Aorta (tissue), 5 donors: ENCODE results near the gene USP6NL. TPM values are rescaled to one million over a fixed set of nuclear protein-coding genes. Genes with fewer than 3 reads are reported as not detected.

Experiments used
- ATAC-seq: fragments of 200-7000 bp; cut with Tn5 transposase; one replicate; pipeline ENCODE4 v1.9.1; 2022; ENCODE audit warnings: moderate library complexity; ENCODE audit not compliant: low FRiP score
- DNase-seq, 2 donors: peaks; one replicate each; pipeline ENCODE4 v3.0.0-alpha.2; 2020
- H3K27ac ChIP-seq, 2 donors: one replicate each; pipeline ENCODE4 v1.5.1; 2013; ENCODE audit warnings: low read length in 2 of 2, mild to moderate bottlenecking in 2 of 2, moderate library complexity in 2 of 2, control low read depth in 1 of 2, inconsistent platforms in 1 of 2, low read depth in 1 of 2
- H3K27me3 ChIP-seq, 2 donors: one replicate each; pipeline ENCODE4 v1.6.1; 2013; ENCODE audit warnings: control low read depth in 1 of 2, low read length in 1 of 2, mild to moderate bottlenecking in 1 of 2, moderate library complexity in 1 of 2; ENCODE audit not compliant: insufficient read depth in 2 of 2, control insufficient read depth in 1 of 2
- H3K36me3 ChIP-seq, 2 donors: one replicate each; pipeline ENCODE4 v1.6.1; 2013; ENCODE audit warnings: control low read depth in 1 of 2, low read length in 1 of 2, mild to moderate bottlenecking in 1 of 2; ENCODE audit not compliant: insufficient read depth in 2 of 2, control insufficient read depth in 1 of 2
- H3K4me1 ChIP-seq, 2 donors: one replicate each; pipeline ENCODE4 v1.6.1; 2013; ENCODE audit warnings: low read length in 2 of 2, control low read depth in 1 of 2, mild to moderate bottlenecking in 1 of 2, moderate library complexity in 1 of 2; ENCODE audit not compliant: insufficient read depth in 2 of 2, control insufficient read depth in 1 of 2
- H3K4me3 ChIP-seq, 2 donors: one replicate each; pipeline ENCODE4 v1.5.1; 2013; ENCODE audit warnings: low read length in 2 of 2, control low read depth in 1 of 2, mild to moderate bottlenecking in 1 of 2
- H3K9me3 ChIP-seq: one replicate; pipeline ENCODE4 v1.6.1; 2013; ENCODE audit warnings: mild to moderate bottlenecking, low read length; ENCODE audit not compliant: control insufficient read depth
- WGBS, 2 donors: extraction: QIAGEN DNeasy Blood & Tissue Kit; methylation state at CpG; one replicate each; pipeline ENCODE4 v1.1.7; 2013; 5-methylcytosine and 5-hydroxymethylcytosine counted together
- intact Hi-C, 2 donors: fragments of 100-400 bp; cut with DNase I; formaldehyde crosslinking; loops; one replicate each; pipeline versions ENCODE4 v1.14.2 to v1.15.0; 2022
- long read RNA-seq, 2 donors: library from polyadenylated mRNA; unstranded; transcript quantifications; one replicate each; pipeline ENCODE4 v2.0.0, GENCODE V29; 2020 to 2021
- polyA plus RNA-seq, 2 donors: library from polyadenylated mRNA; stranded (reverse); fragments of 200-250 nt; gene quantifications; one replicate each; pipeline ENCODE4 v1.2.3, GENCODE V29; 2013
- total RNA-seq, 2 donors: library from RNA; stranded (reverse); fragmentation: NEBNext Ultra II Directional; extraction: Animal tissue kit (Norgen Biotek cat#: 25700); gene quantifications; one replicate each; pipeline ENCODE4 v1.2.1, GENCODE V29; 2021
- donor health status: healthy with polysubstance abuse.
- donor health status: Bipolar disorder and iron deficiency.
- donor health status: DM: no; HTN: no; CAD: no.
- donor health status: DM: no; HTN: no; CAD: no.
- donor health status: DM: yes; HTN: yes; CAD: no.

Gene USP6NL
- 10 to 100 TPM; 11.3 to 12.5 TPM for total RNA-seq
- 1 to 10 TPM; 3.8 to 4.1 TPM for polyA plus RNA-seq
- long read RNA-seq, donor 1, full-length matches to known transcripts = 4 of 10 reads
- long read RNA-seq, donor 1, partial matches to known transcripts = 2 of 10 reads
- long read RNA-seq, donor 1, other reads (novel, unspliced or antisense) = 4 of 10 reads
- long read RNA-seq, donor 2, partial matches to known transcripts = 0 of 9 reads
- long read RNA-seq, donor 2, other reads (novel, unspliced or antisense) = 8 of 9 reads

DNA sequence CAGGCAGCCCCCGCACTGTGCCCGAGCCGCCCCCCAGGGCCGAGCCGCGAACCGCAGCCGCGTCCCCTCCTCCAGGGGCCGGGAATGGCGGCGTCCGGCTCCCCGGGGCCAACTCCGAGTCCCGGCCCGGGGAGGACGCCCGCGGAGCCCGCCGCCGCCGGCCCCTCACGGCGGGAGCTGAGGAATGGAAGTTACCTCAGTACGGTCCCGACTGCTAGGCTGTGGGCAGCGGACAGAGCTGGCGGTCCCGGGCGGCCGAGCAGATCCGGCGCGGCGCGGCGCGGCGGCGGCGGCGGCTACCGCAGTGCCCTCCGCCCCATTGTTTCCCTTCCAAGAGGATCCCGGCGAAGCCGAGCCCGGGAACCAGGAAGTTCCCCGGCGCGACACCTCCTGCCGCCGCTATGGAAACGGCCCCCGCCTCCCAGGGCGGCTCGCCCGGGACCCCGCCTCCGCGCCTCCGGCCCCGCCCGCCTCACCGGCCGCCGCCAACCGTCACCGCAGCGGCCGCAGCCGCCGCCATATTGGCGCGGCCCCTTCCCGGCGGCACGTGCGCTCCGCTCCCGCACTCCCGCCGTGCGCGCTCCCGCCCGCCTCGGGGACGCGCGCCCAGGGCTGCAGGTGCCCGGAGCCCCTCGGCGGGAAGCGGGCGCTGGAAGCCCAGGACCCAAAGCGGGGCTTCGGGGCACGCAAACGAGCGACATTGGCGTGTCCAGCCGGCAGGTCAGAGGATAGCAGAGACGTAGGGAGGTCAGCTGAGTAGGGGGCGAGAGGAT, at the start of gene USP6NL:
TSS of gene USP6NL (minus strand) at position 403 of the 773 bp plus-strand sequence. CDS start 14,016 bp downstream, outside the sequence.
- DNase-seq = peak; percentile 92 to 97
- peak; percentile 95 for ATAC-seq
- intact Hi-C loops = loop anchor here (5.0 to 10.0 kb wide), 4 partner anchors 84 to 146 kb away; no protein-coding TSS in a partner anchor
- Histone ChIP-seq H3K27me3 (no peaks in the 10 kb centered on the region), H3K27ac (peak within 1 kb of the TSS; percentile 72 to 91), H3K9me3 (no peaks in the 10 kb centered on the region), H3K4me3 (peak within 1 kb of the TSS; percentile 95 to 98), H3K36me3 (no peaks in the 10 kb centered on the region), H3K4me1 (peaks cover 0 to 7% of the 10 kb centered on the region in 2 donors)
- WGBS, 2 donors = 0 to 1% methylated on average over 81 to 107 of the region's 107 CpGs

DNA sequence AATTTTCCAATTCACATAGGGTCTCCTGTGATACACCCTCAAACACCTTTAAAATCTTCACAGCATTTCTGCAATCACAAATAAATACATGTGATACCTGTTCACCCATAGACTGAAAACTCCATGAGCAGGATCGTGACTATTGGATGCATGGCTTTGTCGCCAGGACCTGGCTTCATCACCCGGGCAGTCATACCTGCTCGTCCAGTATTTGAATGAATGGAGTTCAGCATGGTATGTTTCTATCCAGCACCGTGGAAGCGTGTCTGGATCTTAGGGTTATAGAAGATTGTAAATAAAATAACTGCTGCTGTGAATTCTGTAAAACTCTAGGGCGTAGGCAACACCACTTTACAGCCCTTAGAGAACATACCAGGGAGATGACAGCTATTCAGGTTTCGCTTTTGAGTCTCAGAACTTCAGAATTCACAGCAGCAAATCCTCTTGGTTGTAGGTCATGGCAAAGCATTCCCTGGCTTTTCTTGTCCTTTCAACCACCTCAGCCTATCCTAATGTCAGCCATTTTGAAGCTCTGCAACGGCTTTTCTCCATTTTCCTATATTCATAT, 47.4 kb upstream of the USP6NL start:
- no peaks in the 10 kb centered on the region for H3K27me3 ChIP-seq
- no peaks in the 10 kb centered on the region for H3K4me1 ChIP-seq
- WGBS, 2 donors = 90% methylated on average over 9 of the region's 9 CpGs
- H3K9me3 ChIP-seq = no peaks in the 10 kb centered on the region
- no peak overlapping the region for H3K4me3 ChIP-seq
- DNase-seq = no peak
- intact Hi-C loops = no loop called here
- ATAC-seq = no peak
- H3K27ac ChIP-seq = no peak overlapping the region
- no peaks in the 10 kb centered on the region for H3K36me3 ChIP-seq

DNA sequence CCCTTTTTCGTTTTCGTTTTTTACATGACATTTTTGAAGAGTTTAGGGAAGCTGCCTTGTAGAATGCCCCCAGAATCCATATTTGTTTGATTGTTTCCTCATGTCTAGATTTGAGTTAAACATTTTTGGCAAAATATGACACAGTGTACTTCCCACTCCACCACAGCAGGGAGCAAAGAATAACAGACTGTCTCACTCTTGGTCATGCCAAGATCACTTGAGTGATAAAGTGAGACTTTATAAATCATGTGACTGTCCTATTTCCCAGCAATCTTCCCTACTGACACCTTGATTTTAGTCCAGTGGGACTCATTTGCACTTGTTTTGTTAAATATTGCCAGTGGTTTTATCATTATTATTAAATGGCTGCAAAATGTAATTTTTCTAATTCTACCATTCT, 44.4 kb upstream of the USP6NL start:
- Histone ChIP-seq H3K4me3 (no peak overlapping the region), H3K27ac (no peak overlapping the region), H3K9me3 (no peaks in the 10 kb centered on the region), H3K36me3 (no peaks in the 10 kb centered on the region), H3K27me3 (no peaks in the 10 kb centered on the region), H3K4me1 (no peaks in the 10 kb centered on the region)
- ATAC-seq (no peak), DNase-seq (no peak)
- 21 to 25% methylated on average over 2 of the region's 2 CpGs for WGBS, 2 donors
- intact Hi-C loops = no loop called here

- no peak for ATAC-seq
- WGBS, 2 donors = 87 to 88% methylated on average over 9 of the region's 9 CpGs
Observed at GRCh38 chr10:11654659-11655058, 43.2 kb upstream of the USP6NL start.

DNA sequence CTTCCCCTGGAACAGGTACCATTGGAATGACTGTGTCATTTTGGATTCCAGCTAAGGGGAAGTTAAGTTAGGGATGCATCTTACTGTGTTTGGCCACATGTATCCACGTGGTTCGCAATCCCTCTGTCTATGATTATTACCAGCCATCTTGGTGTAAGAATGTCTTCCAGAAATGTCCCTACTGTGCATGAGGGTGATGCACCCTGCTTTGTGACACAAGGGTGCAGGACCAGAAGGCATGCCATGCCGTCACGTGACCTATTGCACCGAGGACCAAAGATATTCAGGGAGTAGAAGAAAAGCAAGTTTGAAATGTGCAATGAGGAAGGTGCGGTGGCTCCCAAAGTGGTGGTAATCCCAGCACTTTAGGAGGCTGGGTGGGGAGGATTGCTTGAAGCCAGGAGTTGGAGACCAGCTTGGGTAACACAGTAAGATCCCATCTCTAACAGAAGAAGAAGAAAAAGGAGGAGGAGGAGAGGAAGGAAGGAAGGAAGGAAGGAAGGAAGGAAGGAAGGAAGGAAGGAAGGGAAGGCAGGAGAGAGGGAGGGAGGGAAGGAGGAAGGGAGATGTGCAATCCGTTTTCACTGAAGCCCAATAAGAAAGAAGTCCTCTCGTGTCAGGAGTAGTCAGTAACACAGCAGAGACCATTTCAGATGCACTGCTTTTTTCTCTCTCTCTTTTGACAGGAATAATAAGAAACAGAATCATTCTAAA, 42.5 kb upstream of the USP6NL start:
- WGBS, 2 donors = 80 to 85% methylated on average over 8 of the region's 8 CpGs
- DNase-seq (no peak), ATAC-seq (no peak)
- Histone ChIP-seq H3K27ac (no peak overlapping the region), H3K27me3 (no peaks in the 10 kb centered on the region), H3K36me3 (no peaks in the 10 kb centered on the region), H3K4me1 (no peaks in the 10 kb centered on the region), H3K9me3 (no peaks in the 10 kb centered on the region), H3K4me3 (no peak overlapping the region)
- intact Hi-C loops = no loop called here

More at GRCh38 chr10:11654659-11655058, 43.2 kb upstream of the USP6NL start:
- no peak overlapping the region for H3K27ac ChIP-seq
- H3K27me3 ChIP-seq = no peaks in the 10 kb centered on the region
- no peaks in the 10 kb centered on the region for H3K4me1 ChIP-seq
- intact Hi-C loops = no loop called here
- no peaks in the 10 kb centered on the region for H3K9me3 ChIP-seq
- no peak overlapping the region for H3K4me3 ChIP-seq
- no peaks in the 10 kb centered on the region for H3K36me3 ChIP-seq
- DNase-seq = no peak

DNA sequence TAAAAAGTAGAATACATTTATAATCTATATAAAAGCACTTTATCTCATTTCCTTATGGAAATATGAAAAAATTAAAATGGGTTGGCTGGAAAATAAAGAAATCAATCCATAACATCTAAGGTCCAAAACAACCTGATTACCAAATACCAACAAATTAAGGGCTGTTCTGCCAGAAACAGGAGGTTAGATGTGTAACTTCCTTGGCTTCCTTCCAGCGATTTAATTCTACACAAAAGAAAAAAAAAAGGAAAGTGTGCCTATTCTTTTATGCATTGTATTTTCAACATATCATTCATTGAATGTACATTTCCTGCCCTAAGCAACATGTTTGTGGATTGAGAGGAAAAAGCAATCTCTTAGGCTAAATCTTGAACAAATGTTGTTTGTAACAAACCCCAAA, 36.2 kb upstream of the USP6NL start:
- H3K36me3 ChIP-seq = no peaks in the 10 kb centered on the region
- DNase-seq (no peak), ATAC-seq (no peak)
- 72 to 75% methylated on average over 1 of the region's 1 CpG for WGBS, 2 donors
- H3K4me1 ChIP-seq = no peaks in the 10 kb centered on the region
- intact Hi-C loops = no loop called here
- no peaks in the 10 kb centered on the region for H3K9me3 ChIP-seq
- no peak overlapping the region for H3K4me3 ChIP-seq
- no peaks in the 10 kb centered on the region for H3K27me3 ChIP-seq
- H3K27ac ChIP-seq = no peak overlapping the region

- ATAC-seq = no peak
- H3K9me3 ChIP-seq = no peaks in the 10 kb centered on the region
- DNase-seq = no peak
- no peaks in the 10 kb centered on the region for H3K36me3 ChIP-seq
- H3K4me3 ChIP-seq = no peak overlapping the region
- no peak overlapping the region for H3K27ac ChIP-seq
- intact Hi-C loops = no loop called here
- no peaks in the 10 kb centered on the region for H3K27me3 ChIP-seq
- H3K4me1 ChIP-seq = no peaks in the 10 kb centered on the region
- WGBS, 2 donors = 80 to 81% methylated on average over 9 of the region's 9 CpGs
Observed at GRCh38 chr10:11646450-11646849, 35.0 kb upstream of the USP6NL start.

GRCh38 chr10:11643039-11643438, 31.6 kb upstream of the USP6NL start:
- ATAC-seq (no peak), DNase-seq (no peak)
- no peak overlapping the region for H3K4me3 ChIP-seq
- no peaks in the 10 kb centered on the region for H3K27me3 ChIP-seq
- H3K4me1 ChIP-seq = no peaks in the 10 kb centered on the region
- H3K27ac ChIP-seq = no peak overlapping the region
- intact Hi-C loops = no loop called here
- 94 to 96% methylated on average over 6 of the region's 6 CpGs for WGBS, 2 donors
- H3K36me3 ChIP-seq = no peaks in the 10 kb centered on the region
- no peaks in the 10 kb centered on the region for H3K9me3 ChIP-seq
